Measurements from ENCODE around the gene FBP2. TPM values are rescaled to one million over a fixed set of nuclear protein-coding genes. Genes with fewer than 3 reads are reported as not detected.

FBP2 gene
- total RNA-seq, 6 experiments from 2014 or later: not detected

DNA sequence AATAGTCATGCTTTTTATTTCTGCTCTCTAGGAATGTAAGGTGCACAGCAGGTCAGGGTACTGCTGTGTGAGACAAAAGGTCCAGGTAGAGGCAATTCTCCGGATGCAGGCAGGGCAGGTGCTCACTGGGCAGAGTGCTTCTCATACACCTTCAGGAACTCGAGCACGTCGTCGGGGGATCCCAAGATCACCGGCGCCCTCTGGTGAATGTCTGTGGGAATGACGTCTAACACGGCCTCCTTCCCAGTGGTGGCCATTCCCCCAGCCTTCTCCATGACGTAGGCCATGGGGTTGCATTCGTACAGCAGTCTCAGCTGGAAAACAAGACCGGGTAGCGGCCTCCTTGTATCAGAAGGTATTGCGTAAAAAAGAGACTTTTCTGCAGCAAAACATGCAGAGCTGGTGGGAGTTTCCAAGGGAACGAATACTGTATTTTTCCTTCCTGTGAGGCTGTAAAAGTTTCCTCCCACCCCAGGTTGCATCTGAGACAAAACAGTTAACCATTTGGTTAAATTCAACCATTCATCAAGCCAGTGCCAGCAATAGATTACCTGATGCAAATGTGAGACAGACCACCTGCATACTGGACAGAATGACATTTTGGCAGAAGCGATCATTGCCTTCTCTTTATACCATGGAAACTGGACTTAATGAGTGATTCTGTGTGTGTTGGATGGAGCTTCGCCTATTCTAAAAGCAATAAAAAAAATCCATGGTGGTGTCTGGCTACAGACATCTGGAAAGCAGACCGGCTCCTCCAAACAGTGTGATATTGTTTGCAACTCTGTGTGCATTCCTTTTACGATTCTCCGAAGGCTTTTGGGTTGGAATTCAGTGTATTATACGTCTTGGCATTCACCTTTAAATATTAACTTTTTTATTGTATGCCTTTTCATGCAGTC lies 9.9 kb upstream of the FBP2 start:
- H3K4me1 ChIP-seq: peaks cover 0 to 33% (median 14%) of the 10 kb centered on the region in 4 donors
- ATAC-seq (peak; percentile 57 to 78 (median 70)), DNase-seq (peak; percentile 61 to 84 (median 72))
- H3K4me3 ChIP-seq: no peak overlapping the region
- no peaks in the 10 kb centered on the region for H3K27me3 ChIP-seq
- 39% methylated on average over 18 of the region's 21 CpGs for WGBS (ENCODE audit: insufficient coverage, low coverage, low lambda C conversion rate, missing lambda C conversion rate)
- no peak for TF ChIP-seq POLR2A (IDR thresholded peaks at IDR 0.05)
- TF ChIP-seq, protein P1, sequence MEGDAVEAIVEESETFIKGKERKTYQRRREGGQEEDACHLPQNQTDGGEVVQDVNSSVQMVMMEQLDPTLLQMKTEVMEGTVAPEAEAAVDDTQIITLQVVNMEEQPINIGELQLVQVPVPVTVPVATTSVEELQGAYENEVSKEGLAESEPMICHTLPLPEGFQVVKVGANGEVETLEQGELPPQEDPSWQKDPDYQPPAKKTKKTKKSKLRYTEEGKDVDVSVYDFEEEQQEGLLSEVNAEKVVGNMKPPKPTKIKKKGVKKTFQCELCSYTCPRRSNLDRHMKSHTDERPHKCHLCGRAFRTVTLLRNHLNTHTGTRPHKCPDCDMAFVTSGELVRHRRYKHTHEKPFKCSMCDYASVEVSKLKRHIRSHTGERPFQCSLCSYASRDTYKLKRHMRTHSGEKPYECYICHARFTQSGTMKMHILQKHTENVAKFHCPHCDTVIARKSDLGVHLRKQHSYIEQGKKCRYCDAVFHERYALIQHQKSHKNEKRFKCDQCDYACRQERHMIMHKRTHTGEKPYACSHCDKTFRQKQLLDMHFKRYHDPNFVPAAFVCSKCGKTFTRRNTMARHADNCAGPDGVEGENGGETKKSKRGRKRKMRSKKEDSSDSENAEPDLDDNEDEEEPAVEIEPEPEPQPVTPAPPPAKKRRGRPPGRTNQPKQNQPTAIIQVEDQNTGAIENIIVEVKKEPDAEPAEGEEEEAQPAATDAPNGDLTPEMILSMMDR (IDR thresholded peaks at IDR 0.05): peak; percentile 31 to 72 (median 54)
- peak overlapping the region in 1 of 3 donors; percentile 50 for H3K27ac ChIP-seq
- intact Hi-C loops (cut with DNase I): loop anchor here in 1 of 2 donors (5.0 kb wide), 1 partner anchor 51 kb away; no protein-coding TSS in a partner anchor
- peaks cover 0 to 45% (median 21%) of the 10 kb centered on the region in 4 donors for H3K36me3 ChIP-seq
- H3K9me3 ChIP-seq: no peaks in the 10 kb centered on the region

DNA sequence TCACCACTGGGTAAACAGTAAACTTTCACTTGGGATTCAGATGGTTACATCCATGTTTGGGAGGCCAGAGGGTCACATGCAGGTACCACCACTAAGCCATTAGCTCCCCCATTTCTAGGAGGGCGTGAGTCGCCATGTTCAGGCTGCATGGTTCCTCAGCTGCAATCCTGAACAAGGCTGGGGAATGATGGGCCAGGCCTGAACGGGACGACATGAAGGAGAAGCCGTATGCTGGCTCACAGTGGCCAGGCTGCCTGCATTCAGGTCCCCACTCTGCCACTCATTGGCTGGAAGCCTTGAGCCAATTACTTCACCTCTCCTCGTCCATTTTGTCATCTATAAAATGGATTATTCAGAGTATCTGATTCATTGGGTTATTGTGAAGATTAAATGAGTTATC lies 9.0 kb upstream of the FBP2 start:
- Histone ChIP-seq H3K4me3 (no peak overlapping the region), H3K36me3 (peaks cover 0 to 45% (median 21%) of the 10 kb centered on the region in 4 donors), H3K4me1 (peaks cover 0 to 27% (median 10%) of the 10 kb centered on the region in 4 donors), H3K9me3 (no peaks in the 10 kb centered on the region), H3K27me3 (no peaks in the 10 kb centered on the region), H3K27ac (no peak overlapping the region)
- intact Hi-C loops (cut with DNase I): loop anchor here in 1 of 2 donors (5.0 kb wide), 1 partner anchor 50 kb away; no protein-coding TSS in a partner anchor
- ATAC-seq (no peak), DNase-seq (no peak)
- no peak for TF ChIP-seq POLR2A (IDR thresholded peaks at IDR 0.05)
- TF ChIP-seq, protein P1 (IDR thresholded peaks at IDR 0.05): no peak
- WGBS (ENCODE audit: insufficient coverage, low coverage, low lambda C conversion rate, missing lambda C conversion rate): no CpG with 5 or more reads among the region's 6 CpGs

DNA sequence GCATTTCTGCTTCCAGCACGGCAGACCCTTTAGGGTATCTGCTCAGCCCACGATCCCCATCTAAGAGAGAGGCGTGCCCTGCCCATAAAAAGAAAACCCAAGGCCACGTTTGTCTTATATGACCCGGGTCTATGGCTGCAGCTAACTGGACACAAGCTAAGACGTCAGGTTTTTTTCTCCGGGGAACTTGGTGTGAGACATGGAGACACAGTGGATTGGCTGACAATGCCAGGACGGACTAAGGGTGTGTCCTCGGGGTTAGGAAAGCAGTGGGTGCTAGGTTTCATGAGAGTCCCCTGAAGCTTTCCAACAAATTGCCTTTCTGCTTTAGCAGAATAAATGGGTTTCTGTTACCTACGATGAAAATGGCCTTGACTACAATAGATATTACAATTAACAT lies 7.1 kb upstream of the FBP2 start:
- 68% methylated on average over 10 of the region's 10 CpGs for WGBS (ENCODE audit: insufficient coverage, low coverage, low lambda C conversion rate, missing lambda C conversion rate)
- peaks cover 0 to 15% (median 5%) of the 10 kb centered on the region in 4 donors for H3K4me1 ChIP-seq
- H3K4me3 ChIP-seq: no peak overlapping the region
- H3K9me3 ChIP-seq: no peaks in the 10 kb centered on the region
- H3K36me3 ChIP-seq: peaks cover 0 to 31% (median 11%) of the 10 kb centered on the region in 4 donors
- no peak for DNase-seq
- H3K27ac ChIP-seq: peak overlapping the region in 2 of 3 donors; percentile 53 to 68
- peak in 1 of 4 donors; percentile 3 for ATAC-seq
- intact Hi-C loops (cut with DNase I): loop anchor here in 1 of 2 donors (5.0 kb wide), 1 partner anchor 48 kb away; no protein-coding TSS in a partner anchor
- H3K27me3 ChIP-seq: no peaks in the 10 kb centered on the region
- TF ChIP-seq, protein P1 (IDR thresholded peaks at IDR 0.05): no peak
- TF ChIP-seq POLR2A (IDR thresholded peaks at IDR 0.05): no peak

DNA sequence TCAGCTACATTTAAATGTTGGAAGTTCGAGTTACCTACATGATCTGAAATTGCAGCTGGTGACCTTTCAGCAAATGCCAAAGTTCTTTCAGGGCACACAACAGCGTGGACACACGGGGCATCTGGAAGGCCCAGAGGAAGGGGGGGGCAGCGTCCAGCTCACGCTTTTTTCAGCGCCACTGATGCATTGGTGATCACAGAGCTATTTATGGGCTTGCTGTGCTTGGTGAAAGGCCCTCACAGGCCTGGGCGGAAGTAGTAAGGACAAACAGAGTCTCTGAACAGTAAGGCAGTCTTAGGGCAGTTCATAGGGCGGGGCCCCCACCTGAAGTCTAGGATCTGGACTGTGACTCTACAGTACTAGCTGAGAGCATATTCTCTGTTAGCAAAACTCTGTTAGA lies 6.6 kb upstream of the FBP2 start:
- intact Hi-C loops (cut with DNase I): loop anchor here in 1 of 2 donors (5.0 kb wide), 1 partner anchor 48 kb away; no protein-coding TSS in a partner anchor
- ATAC-seq (peak; percentile 77 to 89 (median 80)), DNase-seq (peak; percentile 47 to 86 (median 76))
- peak overlapping the region in 2 of 3 donors; percentile 53 to 68 for H3K27ac ChIP-seq
- no peaks in the 10 kb centered on the region for H3K27me3 ChIP-seq
- H3K4me3 ChIP-seq: no peak overlapping the region
- TF ChIP-seq, protein P1 (IDR thresholded peaks at IDR 0.05): no peak
- peak; percentile 35 for TF ChIP-seq POLR2A (IDR thresholded peaks at IDR 0.05)
- H3K9me3 ChIP-seq: no peaks in the 10 kb centered on the region
- WGBS (ENCODE audit: insufficient coverage, low coverage, low lambda C conversion rate, missing lambda C conversion rate): 27% methylated on average over 5 of the region's 8 CpGs
- H3K36me3 ChIP-seq: peaks cover 0 to 27% (median 8%) of the 10 kb centered on the region in 4 donors
- H3K4me1 ChIP-seq: peaks cover 0 to 15% (median 5%) of the 10 kb centered on the region in 4 donors

Data from right lobe of liver (tissue), 6 donors.